Measurements from ENCODE around the gene APH1A. TPM values are rescaled to one million over a fixed set of nuclear protein-coding genes. Genes with fewer than 3 reads are reported as not detected.
"Not testable (repeated sequence)": the region's sequence is repeated elsewhere in the genome, so short reads cannot be mapped to it uniquely, and the experiment has no call there.

Gene APH1A
- total RNA-seq (100 to 1,000 TPM; 115 to 122 TPM), total RNA-seq (72.7 to 174 (median 128) reads per million in 172 experiments)
- 118 TPM for polyA plus RNA-seq (2013, experiment 1 of 2)
- 124 TPM for polyA plus RNA-seq (2013, experiment 2 of 2)

- CTCF ChIA-PET: interaction anchor here (0.5 to 3.1 kb wide), 4 partner anchors 13 to 49 kb away, joined by 4 to 18 read pairs (median 6); no protein-coding TSS in a partner anchor
- H3K36me3 Mint-ChIP-seq (ENCODE audit: low read depth): peaks cover 57% of the 10 kb centered on the region
Measured at GRCh38 chr1:150268705-150269403, at the start of gene APH1A. Gene APH1A (minus strand): TSS chr1:150269016. CDS start chr1:150268810, 206 bp downstream.

GRCh38 chr1:150314691-150315090 lies 45.9 kb upstream of the APH1A start:
- H3K4me3 ChIP-seq (ENCODE audit: low read length); H3K36me3 ChIP-seq (ENCODE audit: insufficient read depth, low read length); H3K27me3 ChIP-seq (ENCODE audit: control insufficient read depth in 1 of 2, insufficient read depth in 2 of 2, low read length in 2 of 2); H3K9me3 ChIP-seq (ENCODE audit: control insufficient read depth in 1 of 2, insufficient read depth in 1 of 2, low read length in 2 of 2); POLR2A ChIA-PET; H3K4me3 Mint-ChIP-seq; H3K27ac Mint-ChIP-seq; H3K4me1 ChIP-seq (ENCODE audit: insufficient read depth, low read length); H3K36me3 Mint-ChIP-seq (ENCODE audit: low read depth); intact Hi-C loops (cut with DNase I, micrococcal nuclease); ATAC-seq (ENCODE audit: poor library complexity); H3K27me3 Mint-ChIP-seq; CTCF ChIA-PET; H3K27ac ChIP-seq (ENCODE audit: low read depth in 1 of 2, low read length in 2 of 2); H3K9me3 Mint-ChIP-seq; H3K4me1 Mint-ChIP-seq (ENCODE audit: low read depth); DNase-seq: not testable (repeated sequence)

More at GRCh38 chr1:150268705-150269403, at the start of gene APH1A:
- intact Hi-C loops (cut with DNase I, micrococcal nuclease): loop anchor here (1.0 to 2.0 kb wide), 6 partner anchors 13 to 52 kb away; partner anchors contain the start of genes CIART (in 2 of the 2), ANP32E (in 1 of the 2), MRPS21 (in 1 of the 2) and PRPF3 (in 1 of the 2)
- Histone ChIP-seq H3K27ac (ENCODE audit: low read depth in 1 of 2, low read length in 2 of 2) (peak within 1 kb of the TSS; percentile 91 to 96), H3K9me3 (ENCODE audit: control insufficient read depth in 1 of 2, insufficient read depth in 1 of 2, low read length in 2 of 2) (no peaks in the 10 kb centered on the region), H3K4me3 (ENCODE audit: low read length) (peak within 1 kb of the TSS; percentile 95), H3K27me3 (ENCODE audit: control insufficient read depth in 1 of 2, insufficient read depth in 2 of 2, low read length in 2 of 2) (no peaks in the 10 kb centered on the region), H3K36me3 (ENCODE audit: insufficient read depth, low read length) (peaks cover 31% of the 10 kb centered on the region), H3K4me1 (ENCODE audit: insufficient read depth, low read length) (peaks cover 29% of the 10 kb centered on the region)
- peak; percentile 80 to 96 (median 90) for DNase-seq
- no peak for TF ChIP-seq CTCF (IDR thresholded peaks at IDR 0.05)
- ATAC-seq (ENCODE audit: poor library complexity): peak; percentile 89
- Mint-ChIP-seq H3K27ac (peak within 1 kb of the TSS; percentile 91), H3K4me1 (ENCODE audit: low read depth) (peaks cover 38% of the 10 kb centered on the region), H3K4me3 (peak within 1 kb of the TSS; percentile 99), H3K9me3 (no peaks in the 10 kb centered on the region), H3K27me3 (no peaks in the 10 kb centered on the region)
- POLR2A ChIA-PET: interaction anchor here (0.7 to 2.6 kb wide), 11 partner anchors 9 to 382 kb away, joined by 3 to 45 read pairs (median 7); partner anchors contain the start of genes ANP32E, CIART and RPRD2

GRCh38 chr1:150311762-150312161 lies 42.9 kb upstream of the APH1A start:
- Histone ChIP-seq H3K27me3 (ENCODE audit: control insufficient read depth in 1 of 2, insufficient read depth in 2 of 2, low read length in 2 of 2) (no peaks in the 10 kb centered on the region), H3K27ac (ENCODE audit: low read depth in 1 of 2, low read length in 2 of 2) (no peak overlapping the region), H3K4me3 (ENCODE audit: low read length) (no peak overlapping the region), H3K9me3 (ENCODE audit: control insufficient read depth in 1 of 2, insufficient read depth in 1 of 2, low read length in 2 of 2) (no peaks in the 10 kb centered on the region), H3K4me1 (ENCODE audit: insufficient read depth, low read length) (no peaks in the 10 kb centered on the region), H3K36me3 (ENCODE audit: insufficient read depth, low read length) (peaks cover 8% of the 10 kb centered on the region)
- Mint-ChIP-seq H3K4me3 (no peak overlapping the region), H3K27ac (no peak overlapping the region), H3K4me1 (ENCODE audit: low read depth) (no peaks in the 10 kb centered on the region), H3K36me3 (ENCODE audit: low read depth) (peaks cover 13% of the 10 kb centered on the region), H3K9me3 (no peaks in the 10 kb centered on the region), H3K27me3 (no peaks in the 10 kb centered on the region)
- TF ChIP-seq CTCF (IDR thresholded peaks at IDR 0.05): no peak
- ChIA-PET POLR2A (interaction anchor here (0.6 kb wide), 1 partner anchor 24 kb away, joined by 3 read pairs; no protein-coding TSS in a partner anchor), CTCF (no interaction called here)
- no peak for ATAC-seq (ENCODE audit: poor library complexity)
- intact Hi-C loops (cut with DNase I, micrococcal nuclease): no loop called here
- DNase-seq: no peak

Data from CD4-positive, alpha-beta T cell (primary cell).